GM23248 (cell line): ENCODE results near the gene COPS4. TPM values are rescaled to one million over a fixed set of nuclear protein-coding genes. Genes with fewer than 3 reads are reported as not detected.

Experiments used
- DNase-seq: peaks from one replicate; pipeline ENCODE4 v3.0.0-alpha.2; 2015
- H2AFZ ChIP-seq: fragments of 200-600 bp; sonication (generic); 2 replicates; pipeline ENCODE4 v1.6.1; 2016; ENCODE audit warnings: antibody characterized with exemption
- H3F3A ChIP-seq: fragments of 200-600 bp; sonication (generic); 2 replicates; pipeline ENCODE4 v1.6.1; 2016; ENCODE audit warnings: mild to moderate bottlenecking, antibody characterized with exemption, mixed run types; ENCODE audit not compliant: insufficient read depth
- H3K27ac ChIP-seq: fragments of 200-600 bp; sonication (generic); 2 replicates; pipeline ENCODE4 v1.5.1; 2016; ENCODE audit warnings: mild to moderate bottlenecking
- H3K27me3 ChIP-seq: fragments of 200-600 bp; sonication (generic); replicated peaks from 2 replicates; pipeline ENCODE4 v1.6.1; 2016; ENCODE audit warnings: mild to moderate bottlenecking; ENCODE audit not compliant: insufficient read depth
- H3K36me3 ChIP-seq: fragments of 200-600 bp; sonication (generic); 2 replicates; pipeline ENCODE4 v1.6.1; 2016; ENCODE audit warnings: low read depth, mild to moderate bottlenecking
- H3K4me1 ChIP-seq: fragments of 200-600 bp; sonication (generic); 2 replicates; pipeline ENCODE4 v1.6.1; 2016; ENCODE audit warnings: mild to moderate bottlenecking; ENCODE audit not compliant: insufficient read depth
- H3K4me2 ChIP-seq: fragments of 200-600 bp; sonication (generic); one replicate; pipeline ENCODE4 v1.6.1; 2016; ENCODE audit warnings: mild to moderate bottlenecking; ENCODE audit not compliant: unreplicated experiment
- H3K4me3 ChIP-seq: fragments of 200-600 bp; sonication (generic); 2 replicates; pipeline ENCODE4 v1.5.1; 2016; ENCODE audit warnings: mild to moderate bottlenecking
- H3K79me2 ChIP-seq: fragments of 200-600 bp; sonication (generic); 2 replicates; pipeline ENCODE4 v1.6.1; 2016; ENCODE audit warnings: mild to moderate bottlenecking; ENCODE audit not compliant: insufficient read depth
- H3K9ac ChIP-seq: fragments of 200-600 bp; sonication (generic); 2 replicates; pipeline ENCODE4 v1.6.1; 2016; ENCODE audit warnings: mild to moderate bottlenecking
- H3K9me2 ChIP-seq: fragments of 200-600 bp; sonication (generic); 2 replicates; pipeline ENCODE4 v1.6.1; 2016; ENCODE audit warnings: mixed run types, mild to moderate bottlenecking, moderate library complexity; ENCODE audit not compliant: insufficient read depth
- H3K9me3 ChIP-seq: fragments of 200-600 bp; sonication (generic); one replicate; pipeline ENCODE4 v1.6.1; 2017; ENCODE audit warnings: low read depth
- H4K20me1 ChIP-seq: fragments of 200-600 bp; sonication (generic); 2 replicates; pipeline ENCODE4 v1.6.0; 2016; ENCODE audit not compliant: insufficient read depth
- EZH2 ChIP-seq: fragments of 200-600 bp; sonication (generic); IDR thresholded peaks from 2 replicates; pipeline ENCODE4 v1.6.1; 2018; ENCODE audit warnings: antibody characterized with exemption, mild to moderate bottlenecking; ENCODE audit not compliant: insufficient read depth, poor library complexity, severe bottlenecking
- EZH2phosphoT487 ChIP-seq: fragments of 200-600 bp; sonication (generic); IDR thresholded peaks from 2 replicates; pipeline ENCODE4 v1.6.1; 2018; ENCODE audit warnings: antibody characterized with exemption, moderate library complexity, mild to moderate bottlenecking, low read depth; ENCODE audit not compliant: insufficient read depth
- WGBS, 2 experiments: methylation state at CpG; one replicate each; pipeline ENCODE4 v1.1.6; 2015 to 2017; ENCODE audit warnings: low lambda C conversion rate in 2 of 2, low coverage in 1 of 2; ENCODE audit errors: missing lambda C conversion rate in 2 of 2; 5-methylcytosine and 5-hydroxymethylcytosine counted together
- in situ Hi-C: fragments of 300-500 bp; cut with MboI; formaldehyde crosslinking; loops from 2 replicates; pipeline ENCODE4 v1.15.0; 2020
- polyA plus RNA-seq: library from polyadenylated mRNA; unstranded; fragments of >200 nt; fragmentation: Nextera tagmentation; extraction: Ambion mirVana; gene quantifications from 2 replicates; pipeline ENCODE4 v1.2.1, GENCODE V29; 2016
- small RNA-seq: library from RNA; depleted of rRNA; stranded (forward); fragments of <200 nt; gene quantifications from one replicate; pipeline ENCODE3, GENCODE V24; 2014; ENCODE audit warnings: low read depth, low replicate concordance
- total RNA-seq: library from RNA; depleted of rRNA; stranded (reverse); fragments of >200 nt; shearing (Covaris generic); gene quantifications from 2 replicates; pipeline ENCODE4 v1.2.3, GENCODE V29; 2014; rRNA removed

The COPS4 gene
- total and polyA plus RNA-seq, 2 experiments from 2014 or later, result 67.0 to 69.2 TPM

DNA sequence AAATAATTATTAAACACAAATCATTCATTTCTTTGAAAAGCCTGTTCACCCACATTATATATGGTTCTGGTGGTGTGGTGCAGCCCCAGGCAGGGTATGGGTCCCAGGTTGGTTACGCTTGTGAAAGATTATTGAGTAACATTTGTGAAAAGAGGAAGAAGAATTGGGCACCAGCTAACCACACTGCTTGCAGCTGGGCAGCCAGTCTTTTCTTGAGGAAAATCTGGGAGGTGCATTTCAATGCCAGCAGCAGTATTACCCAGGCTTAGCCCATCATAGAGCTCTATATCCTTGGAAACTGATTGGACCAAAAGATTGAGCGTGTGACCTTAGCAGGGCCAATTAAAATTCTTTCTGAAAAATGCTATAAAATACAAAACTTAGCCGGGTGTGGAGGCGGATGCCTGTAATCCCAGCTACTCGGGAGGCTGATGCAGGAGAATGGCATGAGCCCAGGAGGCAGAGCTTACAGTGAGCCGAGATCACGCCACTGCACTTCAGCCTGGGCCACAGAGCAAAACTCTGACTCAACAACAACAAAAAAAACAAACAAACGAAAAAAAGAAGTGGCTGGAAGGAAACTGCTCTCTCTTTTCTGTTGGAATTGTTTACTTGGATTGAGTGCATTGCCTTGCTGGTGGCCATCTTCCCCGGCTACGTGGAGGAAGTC, 89.3 kb downstream of the COPS4 start:
- Histone ChIP-seq H2AFZ (no peak overlapping the region), H3K9ac (no peak overlapping the region), H4K20me1 (no peaks in the 10 kb centered on the region), H3K27ac (no peak overlapping the region), H3K27me3 (no peaks in the 10 kb centered on the region), H3K4me3 (no peak overlapping the region), H3K4me1 (peaks cover 9% of the 10 kb centered on the region), H3K36me3 (no peaks in the 10 kb centered on the region), H3K9me3 (no peaks in the 10 kb centered on the region), H3K79me2 (no peaks in the 10 kb centered on the region), H3K4me2 (no peak overlapping the region), H3K9me2 (no peaks in the 10 kb centered on the region), H3F3A (peaks cover 3% of the 10 kb centered on the region; the same call in 1 of the 2 replicates)
- WGBS, 2 experiments, result 51 to 53% methylated on average over 10 of the region's 10 CpGs
- no peak for DNase-seq
- in situ Hi-C loops, result no loop called here
- no peak for TF ChIP-seq EZH2phosphoT487
- no peak for TF ChIP-seq EZH2

Small RNAs within 50 kb of the gene (small RNA-seq; reads per million reads assigned to genes)
- not detected for gene RNU6-615P

Other genes with a start within 250 kb of the COPS4 start
- gene SCD5, start 236.4 kb upstream of the COPS4 start, total RNA-seq, result 37.6 and 39.8 TPM in 2 replicates
- gene SCD5, start 236.4 kb upstream of the COPS4 start, polyA plus RNA-seq, result 12.5 TPM in 2 replicates
- 308 and 357 TPM in 2 replicates for gene SEC31A, start 144.0 kb upstream of the COPS4 start, total RNA-seq
- gene SEC31A, start 144.0 kb upstream of the COPS4 start, polyA plus RNA-seq, result 314 and 315 TPM in 2 replicates
- 1.6 and 3.9 TPM in 2 replicates for gene THAP9, start 134.4 kb upstream of the COPS4 start, total RNA-seq
- gene THAP9, start 134.4 kb upstream of the COPS4 start, polyA plus RNA-seq, result 1.3 and 2.0 TPM in 2 replicates
- gene LIN54, start 24.4 kb upstream of the COPS4 start, total RNA-seq, result 10.4 and 13.3 TPM in 2 replicates
- gene LIN54, start 24.4 kb upstream of the COPS4 start, polyA plus RNA-seq, result 6.4 and 6.8 TPM in 2 replicates
- not detected in 2 replicates for gene PLAC8, start 79.5 kb downstream of the COPS4 start, total RNA-seq
- 0.40 and 0.79 TPM in 2 replicates for gene PLAC8, start 79.5 kb downstream of the COPS4 start, polyA plus RNA-seq
- gene COQ2, start 249.6 kb downstream of the COPS4 start, total RNA-seq, result 8.0 and 9.5 TPM in 2 replicates
- gene COQ2, start 249.6 kb downstream of the COPS4 start, polyA plus RNA-seq, result 19.1 and 20.1 TPM in 2 replicates